HG03354 (cell line): ENCODE measurements around the gene MAN1C1.

ENCODE experiments used
- ATAC-seq: cut with Tn5 transposase; IDR thresholded peaks from one replicate; pipeline ENCODE4 v1.9.1; 2021; ENCODE audit warnings: mild to moderate bottlenecking; ENCODE audit not compliant: unreplicated experiment, poor library complexity, severe bottlenecking

MAN1C1 gene

DNA sequence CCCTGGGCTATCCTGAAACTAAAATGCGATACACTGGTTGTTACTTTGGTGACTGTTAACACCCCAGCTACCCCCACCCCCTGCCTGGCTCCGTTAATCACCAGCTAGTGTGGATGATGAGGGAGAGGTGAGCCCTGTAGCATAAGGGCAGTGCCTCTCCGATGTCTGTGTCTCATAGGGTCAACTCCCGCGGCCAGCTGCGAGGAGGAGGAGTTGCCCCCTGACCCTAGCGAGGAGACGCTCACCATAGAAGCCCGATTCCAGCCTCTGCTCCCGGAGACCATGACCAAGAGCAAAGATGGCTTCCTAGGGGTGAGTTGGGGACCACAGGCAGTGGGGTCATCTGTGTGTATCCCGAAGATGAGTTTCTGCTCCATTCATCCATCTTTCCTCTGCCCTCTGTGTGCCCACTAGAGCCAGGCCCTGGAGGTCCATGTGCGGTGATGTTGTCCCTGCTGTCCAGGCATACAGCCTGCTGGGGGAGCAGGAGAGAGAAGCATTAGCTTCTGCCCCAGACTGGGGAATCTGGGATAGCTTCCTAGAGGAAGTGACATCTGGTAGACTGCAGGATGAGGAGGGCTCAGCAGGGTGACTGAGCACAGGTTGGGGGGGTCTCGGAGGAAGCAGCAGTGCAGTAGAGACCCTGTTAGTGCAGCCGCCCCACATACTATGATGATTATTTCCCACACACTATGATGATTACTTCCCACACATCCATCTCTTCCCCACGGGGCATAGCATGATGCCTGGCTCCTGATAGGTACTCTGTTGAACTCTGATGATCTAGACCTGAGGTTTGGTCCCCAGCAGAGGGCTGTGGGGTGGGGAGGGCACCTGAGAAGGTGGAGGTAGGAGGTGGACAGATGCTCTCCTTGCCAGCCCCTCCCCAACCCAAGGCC lies 188.6 kb downstream of the MAN1C1 start:
- ATAC-seq, result no peak

DNA sequence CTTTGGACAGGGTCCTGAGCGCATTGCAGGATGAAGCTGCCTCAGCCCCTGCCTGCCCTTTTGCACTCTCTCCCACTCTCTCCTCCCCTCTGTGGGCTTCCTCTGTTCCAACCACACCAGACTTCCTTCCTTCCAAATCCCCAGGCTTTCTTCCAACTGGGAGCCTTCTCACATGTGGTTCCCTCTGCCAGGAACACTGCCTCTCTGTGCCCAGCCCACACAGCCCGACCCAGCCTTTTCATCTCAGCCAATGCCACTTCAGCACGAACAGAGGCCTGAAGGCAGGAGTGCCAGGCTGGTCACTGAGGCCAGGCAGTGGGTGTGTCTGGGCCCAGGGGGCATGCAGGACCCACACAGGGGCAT lies 189.3 kb downstream of the MAN1C1 start:
- no peak for ATAC-seq

DNA sequence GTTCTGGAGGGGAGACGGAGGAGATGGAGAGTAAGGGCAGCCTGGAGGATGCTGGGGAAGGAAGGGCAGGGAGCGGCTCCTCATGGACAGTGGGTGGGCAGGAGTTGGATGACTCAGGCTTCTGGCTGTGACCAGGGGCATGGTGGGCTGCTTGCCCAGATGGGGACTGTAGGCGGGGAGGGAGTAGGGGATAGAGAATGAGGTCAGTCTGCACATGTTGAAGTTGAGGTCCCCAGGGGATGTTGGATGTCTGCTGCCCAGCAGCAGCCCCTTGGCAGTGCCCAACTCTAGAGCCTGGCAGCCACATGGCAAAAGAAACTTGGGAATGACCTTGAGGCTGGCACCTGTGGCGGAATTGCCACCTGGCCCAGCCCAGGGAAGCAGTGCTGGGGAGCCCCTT lies 189.8 kb downstream of the MAN1C1 start:
- ATAC-seq, result no peak

DNA sequence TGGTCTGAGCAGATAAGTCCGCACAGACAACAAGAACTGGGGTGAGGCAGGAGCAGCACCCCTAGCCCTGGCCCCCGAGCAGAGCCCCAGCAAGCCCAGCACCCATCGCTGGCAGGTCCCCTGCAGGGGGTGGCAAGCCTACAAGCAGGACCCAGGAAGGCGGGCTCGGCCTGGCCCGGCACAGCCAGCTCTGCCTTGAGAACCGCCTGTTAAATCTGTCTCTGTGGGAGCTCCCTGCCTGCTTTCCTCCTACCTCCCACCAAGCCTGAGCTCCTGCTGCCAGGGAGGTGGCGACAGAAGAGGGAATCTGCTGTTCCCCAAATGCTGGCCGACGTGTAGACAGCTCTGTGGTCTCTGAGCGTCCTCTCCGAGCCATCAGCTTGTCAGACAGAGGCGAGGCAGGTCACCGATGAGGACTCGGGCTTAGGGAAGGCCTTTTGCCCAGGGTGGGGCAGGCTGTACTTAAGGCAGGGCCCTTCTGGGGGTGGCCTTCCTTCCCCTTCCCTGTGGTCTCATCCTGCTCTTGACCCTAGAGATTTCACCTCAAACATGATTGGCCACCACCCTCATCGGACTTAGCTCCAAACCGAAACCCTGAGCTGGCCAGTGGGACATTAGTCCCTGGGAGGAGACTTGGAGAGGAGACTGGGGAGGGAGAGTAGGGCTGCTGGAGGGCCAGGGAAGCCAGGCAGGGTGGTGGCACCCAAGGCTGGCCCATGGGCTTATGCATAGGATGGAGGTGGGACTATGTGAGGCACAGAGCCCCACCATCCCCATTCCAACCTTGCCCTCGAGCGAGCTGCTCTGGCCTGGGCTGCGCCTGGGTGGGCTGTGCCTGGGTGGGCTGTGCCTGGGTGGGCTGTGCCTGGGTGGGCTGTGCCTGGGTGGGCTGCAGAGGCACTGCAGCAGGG lies 191.1 kb downstream of the MAN1C1 start:
- ATAC-seq, result no peak

DNA sequence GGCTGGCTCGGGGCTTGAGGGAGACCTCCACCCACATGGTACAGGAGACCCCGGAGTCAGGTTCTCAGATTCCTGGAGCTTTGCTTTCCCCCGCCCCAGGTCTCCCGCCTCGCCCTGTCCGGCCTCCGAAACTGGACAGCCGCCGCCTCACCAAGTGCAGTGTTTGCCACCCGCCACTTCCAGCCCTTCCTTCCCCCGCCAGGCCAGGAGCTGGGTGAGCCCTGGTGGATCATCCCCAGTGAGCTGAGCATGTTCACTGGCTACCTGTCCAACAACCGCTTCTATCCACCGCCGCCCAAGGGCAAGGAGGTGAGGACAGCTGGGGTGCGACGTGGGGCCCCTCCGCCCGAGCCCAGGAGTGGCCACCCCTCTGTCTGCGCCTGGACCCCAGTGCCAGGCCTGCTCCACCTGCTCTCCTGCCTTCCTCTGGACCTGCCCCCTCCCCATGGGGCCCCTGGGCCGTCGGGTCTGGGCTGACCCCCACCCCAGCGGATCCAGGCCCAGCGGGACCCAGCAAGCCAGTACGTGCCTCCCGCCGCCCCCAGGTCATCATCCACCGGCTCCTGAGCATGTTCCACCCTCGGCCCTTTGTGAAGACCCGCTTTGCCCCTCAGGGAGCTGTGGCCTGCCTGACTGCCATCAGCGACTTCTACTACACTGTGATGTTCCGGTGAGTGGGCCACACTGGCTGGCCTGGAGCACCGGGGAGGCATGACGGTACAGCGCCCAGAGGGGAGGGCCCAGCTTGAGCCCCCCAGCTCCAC lies 192.1 kb downstream of the MAN1C1 start:
- no peak for ATAC-seq

DNA sequence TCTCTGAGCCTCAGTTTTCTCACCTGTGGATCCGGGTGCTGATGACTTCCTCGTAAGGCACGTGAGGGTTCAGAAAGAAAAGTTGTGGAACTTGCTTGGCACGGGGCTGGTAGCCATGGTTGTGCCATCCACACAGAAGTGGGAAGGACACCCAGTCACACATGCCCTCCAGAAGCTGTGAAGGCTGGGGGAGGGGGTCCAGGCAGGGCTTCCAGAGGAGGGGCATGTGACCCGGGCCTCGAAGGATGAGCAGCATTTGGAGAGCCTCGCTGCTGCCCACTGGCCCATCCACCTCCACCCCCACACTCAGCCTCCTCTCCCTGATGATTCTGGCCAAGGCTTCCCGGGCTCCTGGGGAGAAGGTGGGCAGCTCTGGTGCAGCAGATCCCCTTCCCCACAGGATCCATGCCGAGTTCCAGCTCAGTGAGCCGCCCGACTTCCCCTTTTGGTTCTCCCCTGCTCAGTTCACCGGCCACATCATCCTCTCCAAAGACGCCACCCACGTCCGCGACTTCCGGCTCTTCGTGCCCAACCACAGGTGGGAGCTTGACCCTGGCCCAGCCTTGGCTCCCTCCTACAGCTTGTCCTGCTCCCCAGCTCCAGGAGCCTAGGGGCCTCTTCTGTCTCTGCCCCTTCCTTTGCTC lies 192.8 kb downstream of the MAN1C1 start:
- ATAC-seq, result no peak

DNA sequence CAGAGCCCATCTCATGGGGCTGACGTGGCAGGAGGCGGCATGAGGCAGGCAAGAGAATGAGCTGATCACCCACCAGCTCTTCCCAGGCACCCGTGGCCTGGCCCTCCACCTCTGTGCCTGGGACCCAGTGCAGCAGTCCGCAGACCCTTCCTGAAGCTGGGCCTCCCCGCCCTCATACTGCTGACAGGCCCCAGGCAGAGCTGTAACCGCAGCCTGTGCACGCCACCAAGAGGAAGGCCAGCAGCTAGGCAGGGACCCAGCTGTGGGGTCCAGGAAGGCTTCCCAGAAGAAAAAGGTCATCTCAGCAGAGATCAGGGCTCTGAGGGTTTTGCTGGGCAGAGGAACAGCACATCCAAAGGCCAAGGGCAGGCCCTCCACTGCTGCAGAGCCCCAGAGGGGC lies 193.3 kb downstream of the MAN1C1 start:
- no peak for ATAC-seq

DNA sequence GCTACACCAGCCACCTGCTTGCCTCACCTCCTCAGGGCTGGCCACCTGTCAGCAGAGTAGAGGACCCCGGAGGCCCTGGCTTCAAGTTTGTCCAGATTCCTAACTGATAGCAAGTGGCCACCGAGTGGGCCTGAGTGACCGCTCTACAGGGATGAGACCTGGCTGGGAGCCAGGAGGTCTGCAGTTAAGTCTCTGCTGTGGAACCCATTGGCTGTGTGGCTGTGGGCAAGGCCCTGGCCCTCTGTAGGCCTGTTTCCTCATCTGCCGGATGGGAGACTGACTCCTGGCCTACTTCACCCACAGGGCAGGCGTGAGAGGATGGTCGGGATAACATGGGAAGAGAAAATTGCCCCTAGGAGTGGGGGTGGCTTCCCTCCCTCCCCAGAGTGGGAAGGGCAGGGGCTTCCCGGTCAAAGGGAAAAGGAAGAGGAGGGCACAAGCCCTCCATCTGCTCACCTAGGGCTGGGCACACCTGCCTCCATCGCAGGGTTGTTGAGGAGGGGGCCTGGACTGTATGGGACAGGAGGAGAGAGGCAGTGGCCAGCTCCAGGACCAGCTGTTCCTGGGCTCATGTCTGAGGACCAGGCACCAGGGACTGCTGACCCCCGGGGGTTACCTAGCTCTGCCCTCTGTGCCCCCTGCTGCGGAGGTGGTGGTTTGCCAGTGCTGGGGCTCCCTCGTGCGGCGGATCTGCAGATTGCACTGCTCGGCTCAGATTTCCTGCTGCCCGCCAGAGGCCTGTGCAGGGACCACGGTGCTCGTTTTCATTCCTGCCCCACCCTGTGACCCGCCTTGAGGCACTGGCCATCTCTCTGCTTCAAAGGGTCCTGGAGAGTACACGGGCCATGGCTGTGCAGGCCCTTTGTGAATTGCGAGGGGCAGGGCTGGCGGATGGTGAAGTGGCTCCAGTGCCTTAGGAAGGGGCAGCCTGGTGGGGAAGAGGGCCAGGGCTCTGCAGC lies 194.0 kb downstream of the MAN1C1 start:
- ATAC-seq, result peak; percentile 67

DNA sequence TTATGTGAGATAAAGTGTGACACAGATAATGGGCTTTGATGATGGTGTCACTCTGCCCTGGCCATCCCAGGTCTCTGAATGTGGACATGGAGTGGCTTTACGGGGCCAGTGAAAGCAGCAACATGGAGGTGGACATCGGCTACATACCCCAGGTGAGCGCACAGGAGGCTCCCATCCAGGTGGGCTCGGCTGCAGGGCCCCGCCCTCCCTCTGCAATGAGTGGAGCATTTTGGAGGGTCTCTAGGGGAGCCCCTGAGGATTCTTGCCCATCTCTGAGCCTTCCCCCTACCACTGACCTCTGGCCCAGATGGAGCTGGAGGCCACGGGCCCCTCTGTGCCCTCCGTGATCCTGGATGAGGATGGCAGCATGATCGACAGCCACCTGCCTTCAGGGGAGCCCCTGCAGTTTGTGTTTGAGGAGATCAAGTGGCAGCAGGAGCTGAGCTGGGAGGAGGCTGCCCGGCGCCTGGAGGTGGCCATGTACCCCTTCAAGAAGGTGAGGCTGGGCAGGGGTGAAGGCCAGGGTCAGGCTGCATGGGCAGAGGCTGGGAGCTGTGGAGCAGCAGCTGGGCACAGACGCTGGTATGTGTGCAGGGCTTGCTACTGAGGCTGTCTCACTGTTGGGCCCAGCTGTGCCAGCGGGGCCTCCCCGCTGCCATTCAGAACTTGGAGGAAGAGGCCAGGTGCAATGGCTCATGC lies 194.9 kb downstream of the MAN1C1 start:
- ATAC-seq, result no peak

DNA sequence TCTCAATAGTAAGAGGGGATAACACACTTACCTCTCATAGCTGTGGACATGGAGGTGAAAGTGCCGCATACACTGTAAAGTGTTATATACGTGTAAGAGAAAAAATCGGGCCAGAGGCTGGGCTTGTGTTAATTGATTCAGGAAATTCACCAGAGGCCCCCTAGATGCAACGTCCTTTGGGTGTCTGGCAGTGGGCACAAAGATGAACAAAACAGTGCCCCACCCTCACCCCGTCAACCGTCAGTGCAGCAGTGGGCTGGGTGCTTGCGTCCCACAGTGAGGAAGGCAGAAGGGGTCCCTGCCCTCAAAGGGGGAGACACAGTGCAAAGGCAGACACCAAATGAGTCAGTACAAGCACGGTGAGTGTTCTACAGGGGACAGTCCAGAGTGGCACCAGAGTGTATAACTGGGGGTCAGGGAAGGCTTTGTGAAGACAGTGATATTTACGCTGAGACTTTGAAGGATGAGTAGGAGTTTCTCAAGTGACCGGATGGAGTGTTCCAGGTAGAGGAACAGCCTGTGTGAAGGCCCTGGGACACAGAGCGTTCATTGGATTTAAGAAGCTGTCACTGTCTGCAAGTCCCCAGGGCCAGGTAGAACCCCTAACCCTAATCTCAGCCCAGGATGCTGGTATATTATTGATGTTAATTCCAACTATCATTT lies 196.6 kb downstream of the MAN1C1 start:
- ATAC-seq, result no peak

DNA sequence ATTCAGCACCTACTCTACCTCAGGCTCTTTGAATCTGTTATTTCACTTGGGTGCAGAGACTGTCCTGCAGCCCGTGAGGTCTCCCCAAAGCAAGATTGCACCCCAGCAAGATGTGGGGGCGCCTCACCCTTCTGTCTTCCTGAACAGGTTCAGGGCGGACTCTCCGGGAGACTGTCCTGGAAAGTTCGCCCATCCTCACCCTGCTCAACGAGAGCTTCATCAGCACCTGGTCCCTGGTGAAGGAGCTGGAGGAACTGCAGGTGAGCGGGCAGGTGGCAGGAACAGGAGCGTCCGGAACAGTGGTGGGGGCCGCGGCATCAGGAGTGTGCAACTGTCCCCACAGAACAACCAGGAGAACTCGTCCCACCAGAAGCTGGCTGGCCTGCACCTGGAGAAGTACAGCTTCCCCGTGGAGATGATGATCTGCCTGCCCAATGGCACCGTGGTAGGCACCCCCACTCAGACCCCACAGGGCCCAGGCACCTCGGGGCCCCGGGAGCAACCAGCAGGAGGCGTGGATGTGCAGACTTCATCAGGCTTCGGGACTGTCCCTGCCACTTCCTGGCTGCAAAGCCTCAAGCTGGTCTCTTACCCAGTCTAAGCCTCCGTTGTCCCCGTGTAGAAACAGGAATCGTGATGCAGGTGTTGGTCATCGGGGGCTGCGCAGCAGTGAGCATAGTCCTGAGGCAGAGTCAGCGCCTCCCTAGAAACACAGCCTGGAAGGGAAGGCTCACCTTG lies 197.3 kb downstream of the MAN1C1 start:
- ATAC-seq, result no peak

DNA sequence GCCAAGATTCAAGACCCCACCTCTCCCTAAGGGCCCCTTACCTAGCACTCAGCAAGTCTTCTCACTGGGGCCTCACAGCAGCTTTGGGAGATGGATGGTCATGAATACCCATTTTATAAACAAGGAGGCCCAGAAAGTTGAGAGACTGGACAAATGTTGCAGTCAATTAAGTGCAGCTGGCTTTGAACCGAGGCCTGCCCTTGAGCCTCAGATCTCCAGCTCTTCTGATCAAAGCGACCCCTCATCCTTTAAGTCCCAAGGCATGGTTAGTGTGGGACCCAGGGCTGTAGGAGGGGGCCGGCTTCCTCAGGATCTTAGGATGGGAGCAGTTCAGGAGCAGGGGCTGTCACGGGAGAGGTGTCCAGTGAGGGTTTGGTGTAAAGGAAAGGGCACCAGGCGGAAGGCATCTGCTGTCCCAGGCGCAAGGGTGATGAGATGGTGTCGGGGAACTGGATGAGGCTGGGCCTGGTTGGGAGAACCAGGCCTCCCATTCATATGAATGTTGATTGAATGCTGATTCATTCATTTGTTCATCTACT lies 198.0 kb downstream of the MAN1C1 start:
- ATAC-seq, result no peak

DNA sequence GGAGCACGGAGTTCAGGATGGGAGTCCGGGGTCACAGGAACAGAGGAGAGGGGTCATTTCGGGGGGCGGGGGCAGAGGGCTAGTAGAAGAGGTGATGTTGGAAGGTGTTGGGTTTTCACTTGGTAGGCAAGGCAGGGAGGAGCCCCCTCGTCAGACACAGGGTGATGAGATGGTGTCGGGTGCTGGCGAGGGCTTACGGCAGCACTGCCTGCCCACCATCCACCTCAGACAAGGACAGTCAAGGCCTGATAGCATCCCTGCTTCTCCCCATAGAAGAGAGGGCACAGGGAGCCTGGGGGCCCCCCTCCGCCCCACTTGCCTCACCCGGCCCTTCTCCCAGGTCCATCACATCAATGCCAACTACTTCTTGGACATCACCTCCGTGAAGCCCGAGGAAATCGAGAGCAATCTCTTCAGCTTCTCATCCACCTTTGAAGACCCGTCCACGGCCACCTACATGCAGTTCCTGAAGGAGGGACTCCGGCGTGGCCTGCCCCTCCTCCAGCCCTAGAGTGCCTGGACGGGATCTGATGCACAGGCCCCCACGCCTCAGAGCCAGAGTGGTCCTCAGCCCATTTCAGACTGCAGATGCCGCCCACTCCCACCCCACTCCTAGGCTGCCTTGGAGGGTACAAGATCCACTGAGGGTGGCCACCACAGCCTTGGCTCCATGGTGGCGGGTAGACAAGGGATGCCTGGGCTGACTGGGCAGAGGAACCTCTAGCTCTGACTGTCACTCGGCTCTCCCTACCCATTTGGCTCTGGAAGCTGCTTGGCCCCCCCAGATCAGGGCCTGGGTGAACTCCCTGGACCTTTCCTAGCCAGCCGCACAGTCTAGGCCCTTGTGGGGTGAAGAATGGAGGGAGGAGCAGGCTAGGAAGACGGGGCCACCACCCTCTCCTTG lies 198.9 kb downstream of the MAN1C1 start:
- ATAC-seq, result no peak

DNA sequence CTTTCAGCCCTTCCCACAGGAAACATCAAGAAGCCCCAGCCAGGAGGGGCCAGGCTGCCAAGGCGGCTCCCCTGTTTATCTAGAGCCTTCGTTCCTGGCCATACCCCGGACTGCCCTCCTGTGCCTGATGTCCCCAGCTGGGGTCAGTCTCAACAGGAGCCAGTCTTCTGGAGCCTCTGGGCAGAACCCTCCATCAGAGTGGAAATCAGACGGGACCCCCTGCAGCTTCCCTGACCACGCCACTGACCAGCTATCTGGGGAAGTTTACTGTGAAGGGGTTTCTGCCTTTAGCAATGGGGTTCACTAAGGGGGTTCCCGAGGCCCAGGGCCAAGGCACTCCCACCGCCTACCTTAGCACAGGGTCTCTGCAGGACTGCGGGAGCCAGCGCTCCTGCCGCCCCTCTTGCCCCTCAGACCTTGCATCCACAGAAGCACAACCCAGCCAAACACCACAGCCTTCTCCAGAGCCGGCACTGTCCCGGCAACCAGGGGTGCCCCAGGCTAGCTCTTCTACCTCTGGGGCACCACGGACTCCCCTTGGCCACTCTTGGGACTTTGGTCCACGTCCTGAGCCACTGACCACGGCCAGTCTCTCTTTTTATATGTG lies 199.6 kb downstream of the MAN1C1 start:
- no peak for ATAC-seq

DNA sequence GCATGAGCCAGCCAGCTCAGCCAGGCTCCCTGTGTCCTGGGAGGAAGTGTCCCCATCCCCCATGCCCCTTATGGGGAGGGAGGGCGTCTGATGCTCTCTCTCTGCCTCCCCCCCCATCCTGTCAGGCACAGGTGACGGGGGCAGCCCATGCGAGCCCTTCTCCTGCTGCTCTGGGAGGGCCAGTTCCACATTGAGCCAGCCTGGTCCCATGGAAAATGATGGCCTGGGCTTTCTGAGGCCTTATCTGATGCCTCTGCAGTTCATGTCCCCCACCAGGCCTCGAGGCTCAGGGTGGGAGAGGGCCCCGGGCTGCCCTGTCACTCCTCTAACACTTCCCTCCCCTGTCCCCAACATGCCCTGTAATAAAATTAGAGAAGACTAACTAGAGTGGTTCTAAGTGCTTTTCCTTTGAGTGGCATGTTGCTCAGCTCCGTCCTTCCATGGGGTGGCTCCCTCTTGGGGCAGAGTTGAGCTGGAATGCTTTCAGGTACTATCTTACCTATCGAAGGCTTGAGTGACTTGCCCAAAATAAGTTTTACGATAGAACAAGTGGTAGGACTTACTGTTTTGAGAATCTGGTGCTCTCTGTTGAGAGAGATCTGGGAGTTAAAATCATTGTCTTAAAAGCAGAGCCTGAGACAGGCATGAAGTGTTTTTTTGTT lies 201.4 kb downstream of the MAN1C1 start:
- no peak for ATAC-seq
